Measurements from ENCODE around the gene PARD6A. TPM values are rescaled to one million over a fixed set of nuclear protein-coding genes. Genes with fewer than 3 reads are reported as not detected.

PARD6A gene
- total RNA-seq, 1 donor from 2014 or later = 4.7 TPM

- H3K36me3 Mint-ChIP-seq = peaks cover 3% of the 10 kb centered on the region
- H3K27ac Mint-ChIP-seq = no peak overlapping the region
- H3K27me3 Mint-ChIP-seq = peaks cover 16% of the 10 kb centered on the region
- no peak for TF ChIP-seq CTCF (conservative IDR thresholded peaks at IDR 0.05)
- H3K4me1 Mint-ChIP-seq (ENCODE audit: unreplicated experiment) = peaks cover 1% of the 10 kb centered on the region
- no peak for DNase-seq (ENCODE audit: extremely low spot score, unreplicated experiment)
- H3K4me3 Mint-ChIP-seq = peak overlapping the region; percentile 96
- H3K9me3 Mint-ChIP-seq = no peaks in the 10 kb centered on the region
Observed at GRCh38 chr16:67658849-67659674, 1.7 kb upstream of the PARD6A start.

GRCh38 chr16:67659675-67660563 lies 841 bp upstream of the PARD6A start, which contains the start of gene ACD:
Gene ACD, minus strand, starts transcription at chr16:67660260. Its CDS starts 40 bp downstream, at chr16:67660220.
- peaks cover 3% of the 10 kb centered on the region for H3K36me3 Mint-ChIP-seq
- DNase-seq (ENCODE audit: extremely low spot score, unreplicated experiment) = peak; percentile 94
- TF ChIP-seq CTCF (conservative IDR thresholded peaks at IDR 0.05) = no peak
- no peaks in the 10 kb centered on the region for H3K9me3 Mint-ChIP-seq
- H3K27me3 Mint-ChIP-seq = peaks cover 8% of the 10 kb centered on the region
- peaks cover 8% of the 10 kb centered on the region for H3K4me1 Mint-ChIP-seq (ENCODE audit: unreplicated experiment)
- peak within 1 kb of the TSS; percentile 95 for H3K27ac Mint-ChIP-seq
- peak within 1 kb of the TSS; percentile 96 for H3K4me3 Mint-ChIP-seq

- H3K4me1 Mint-ChIP-seq (ENCODE audit: unreplicated experiment) = peaks cover 8% of the 10 kb centered on the region
- H3K27ac Mint-ChIP-seq = peak overlapping the region; percentile 95
- no peaks in the 10 kb centered on the region for H3K36me3 Mint-ChIP-seq
- no peaks in the 10 kb centered on the region for H3K27me3 Mint-ChIP-seq
- H3K4me3 Mint-ChIP-seq = peak overlapping the region; percentile 92
- TF ChIP-seq CTCF (conservative IDR thresholded peaks at IDR 0.05) = no peak
- no peak for DNase-seq (ENCODE audit: extremely low spot score, unreplicated experiment)
- no peaks in the 10 kb centered on the region for H3K9me3 Mint-ChIP-seq
Observed at GRCh38 chr16:67661101-67661761, 471 bp downstream of the PARD6A start.

GRCh38 chr16:67661886-67662652 lies 1.3 kb downstream of the PARD6A start:
- Mint-ChIP-seq H3K4me1 (ENCODE audit: unreplicated experiment) (peaks cover 8% of the 10 kb centered on the region), H3K27me3 (no peaks in the 10 kb centered on the region), H3K4me3 (no peak overlapping the region), H3K36me3 (no peaks in the 10 kb centered on the region), H3K9me3 (no peaks in the 10 kb centered on the region), H3K27ac (peak overlapping the region; percentile 26)
- DNase-seq (ENCODE audit: extremely low spot score, unreplicated experiment) = no peak
- no peak for TF ChIP-seq CTCF (conservative IDR thresholded peaks at IDR 0.05)

GRCh38 chr16:67662653-67663010 lies 1.9 kb downstream of the PARD6A start:
- no peaks in the 10 kb centered on the region for H3K36me3 Mint-ChIP-seq
- peaks cover 8% of the 10 kb centered on the region for H3K4me1 Mint-ChIP-seq (ENCODE audit: unreplicated experiment)
- no peak for DNase-seq (ENCODE audit: extremely low spot score, unreplicated experiment)
- no peaks in the 10 kb centered on the region for H3K27me3 Mint-ChIP-seq
- H3K9me3 Mint-ChIP-seq = no peaks in the 10 kb centered on the region
- H3K4me3 Mint-ChIP-seq = no peak overlapping the region
- no peak for TF ChIP-seq CTCF (conservative IDR thresholded peaks at IDR 0.05)
- H3K27ac Mint-ChIP-seq = no peak overlapping the region
